ENCODE measurements around the gene PDE6C.
"Not testable (repeated sequence)": the region's sequence is repeated elsewhere in the genome, so short reads cannot be mapped to it uniquely, and the experiment has no call there.

PDE6C gene

GRCh38 chr10:93630625-93631557 is 18.6 kb downstream of the PDE6C start:
- no peak for DNase-seq (ENCODE audit: low read depth, low spot score)

GRCh38 chr10:93639791-93640190 is 27.5 kb downstream of the PDE6C start:
- no peak for DNase-seq (ENCODE audit: low read depth, low spot score)

DNA sequence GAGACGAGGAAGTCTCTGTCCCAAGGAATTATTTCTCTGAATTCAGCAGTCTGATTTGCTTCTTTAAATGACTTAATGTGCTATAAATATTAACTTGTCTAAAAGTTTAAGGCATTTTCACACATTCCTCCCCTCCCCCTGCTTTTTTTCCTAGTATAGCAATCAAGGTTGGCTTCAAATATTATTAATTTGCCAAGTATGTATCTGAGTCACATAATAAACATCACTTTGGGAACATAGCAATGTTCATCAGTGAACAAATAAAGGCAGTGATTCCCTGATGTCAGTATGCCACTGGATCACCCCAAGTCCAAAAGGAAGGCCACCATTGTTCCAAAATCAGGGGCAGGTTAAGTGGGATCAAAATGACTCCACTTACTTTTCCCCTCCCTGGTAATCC is 40.5 kb downstream of the PDE6C start:
- no peak for DNase-seq (ENCODE audit: low read depth, low spot score)

GRCh38 chr10:93654201-93654600 is 41.9 kb downstream of the PDE6C start:
- no peak for DNase-seq (ENCODE audit: low read depth, low spot score)

GRCh38 chr10:93656155-93656554 is 43.8 kb downstream of the PDE6C start:
- DNase-seq (ENCODE audit: low read depth, low spot score) = no peak

DNA sequence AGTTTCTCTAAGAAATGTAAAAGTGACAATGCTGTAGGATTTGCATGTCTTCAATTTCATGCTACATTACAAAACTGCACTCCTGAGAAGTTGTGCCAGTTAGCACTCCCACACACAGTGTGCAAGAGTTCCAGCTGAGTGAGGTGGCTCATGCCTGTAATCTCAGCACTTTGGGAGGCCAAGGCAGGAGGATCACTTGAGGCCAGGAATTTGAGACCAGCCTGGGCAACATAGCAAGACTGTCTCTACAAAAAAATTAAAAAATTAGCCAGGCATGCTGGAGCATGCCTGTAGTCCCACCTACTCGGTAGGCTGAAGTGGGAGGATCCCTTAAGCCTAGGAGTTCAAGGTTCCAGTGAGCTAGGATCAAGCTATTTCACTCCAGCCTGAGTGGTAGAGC is 45.4 kb downstream of the PDE6C start:
- DNase-seq (ENCODE audit: low read depth, low spot score) = no peak

DNA sequence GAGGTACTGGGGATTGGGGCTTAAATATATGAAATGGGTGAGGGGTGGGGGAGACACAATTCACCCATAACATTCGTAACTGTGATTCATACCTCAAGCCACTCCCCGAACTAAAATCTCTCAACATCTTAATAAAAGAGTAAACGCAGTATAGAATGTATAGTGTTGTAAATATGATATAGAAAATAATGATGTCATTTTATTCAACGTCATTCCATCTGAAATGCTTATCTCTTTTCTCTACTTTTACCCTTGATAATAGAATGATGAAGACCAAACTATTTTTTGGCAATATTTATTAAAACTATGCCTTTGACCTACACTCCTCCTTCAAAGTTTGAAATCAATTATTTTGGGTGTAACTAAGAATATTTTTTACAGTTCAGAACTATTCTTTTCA is 53.7 kb downstream of the PDE6C start:
- no peak for DNase-seq (ENCODE audit: low read depth, low spot score)

- no peak for DNase-seq (ENCODE audit: low read depth, low spot score)
These were observed 55.5 kb downstream of the PDE6C start for GRCh38 chr10:93667795-93668194.

GRCh38 chr10:93670372-93670771 is 58.0 kb downstream of the PDE6C start:
- DNase-seq (ENCODE audit: low read depth, low spot score) = no peak

DNA sequence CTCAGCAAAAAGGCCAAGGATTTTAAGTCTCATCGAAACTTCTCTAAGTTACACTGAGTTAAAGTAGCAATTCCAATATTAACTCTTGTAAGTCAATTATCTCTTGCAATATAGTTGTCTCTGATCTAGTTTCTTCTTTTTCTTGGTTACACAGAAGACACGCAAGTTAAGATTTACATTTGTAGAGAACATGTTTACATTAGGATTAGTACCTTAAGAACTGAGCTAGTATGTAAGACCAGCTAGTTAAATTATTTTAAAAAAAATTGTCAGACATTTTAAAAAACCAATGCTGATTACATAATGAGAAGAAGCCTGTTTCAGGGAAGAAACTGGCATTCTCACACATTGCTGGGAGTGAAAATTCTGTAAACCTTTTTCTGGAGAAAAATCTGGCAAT is 58.7 kb downstream of the PDE6C start:
- no peak for DNase-seq (ENCODE audit: low read depth, low spot score)

DNA sequence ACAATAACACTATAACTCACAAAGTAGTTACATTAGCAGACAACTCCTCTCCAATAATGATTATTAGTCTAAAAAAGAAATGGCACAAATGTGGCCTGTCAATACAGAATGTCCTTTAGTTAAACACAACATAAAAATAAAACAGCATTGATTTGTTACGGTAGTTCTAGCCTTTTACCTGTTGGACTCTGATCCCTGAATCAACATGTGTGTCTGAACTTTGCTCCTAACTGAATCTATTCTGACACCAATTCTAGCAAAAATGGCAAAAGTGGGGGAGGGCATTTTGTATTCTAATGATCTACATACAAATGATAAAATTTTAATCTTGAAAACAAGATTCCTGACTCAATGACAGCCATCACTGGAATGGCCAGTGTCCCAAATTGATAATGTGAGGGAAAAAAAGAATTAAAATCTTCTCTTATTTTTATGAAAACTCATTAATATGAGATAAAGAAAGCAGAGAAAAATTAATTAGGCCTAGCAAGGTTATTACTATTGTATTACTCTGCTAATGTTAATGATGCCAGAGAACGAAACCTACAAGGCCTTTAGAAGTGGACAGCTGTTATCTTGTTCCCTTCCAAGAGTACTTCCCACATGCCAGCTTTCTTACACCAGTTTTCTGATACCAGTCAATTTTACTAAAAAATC is 59.8 kb downstream of the PDE6C start:
- no peak for DNase-seq (ENCODE audit: low read depth, low spot score)

DNA sequence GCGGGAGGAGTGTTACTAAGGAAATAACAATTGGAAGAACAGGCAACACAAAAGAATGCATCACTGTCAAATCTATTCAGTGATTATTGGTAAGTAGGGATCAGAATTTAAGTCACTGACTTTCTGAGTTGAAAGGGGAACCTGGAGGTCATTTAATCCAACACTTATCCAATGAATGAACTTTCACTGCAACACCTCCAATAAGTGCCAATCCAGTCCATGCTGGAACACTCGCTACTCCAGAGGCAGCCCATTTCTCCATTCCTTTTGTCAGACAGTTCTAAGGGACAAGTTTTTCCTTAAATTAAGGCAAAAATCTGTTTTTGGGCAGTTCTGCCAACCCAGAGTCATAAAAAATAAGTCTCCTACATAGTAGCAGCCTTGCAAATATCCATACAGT is 60.6 kb downstream of the PDE6C start:
- DNase-seq (ENCODE audit: low read depth, low spot score) = no peak

DNA sequence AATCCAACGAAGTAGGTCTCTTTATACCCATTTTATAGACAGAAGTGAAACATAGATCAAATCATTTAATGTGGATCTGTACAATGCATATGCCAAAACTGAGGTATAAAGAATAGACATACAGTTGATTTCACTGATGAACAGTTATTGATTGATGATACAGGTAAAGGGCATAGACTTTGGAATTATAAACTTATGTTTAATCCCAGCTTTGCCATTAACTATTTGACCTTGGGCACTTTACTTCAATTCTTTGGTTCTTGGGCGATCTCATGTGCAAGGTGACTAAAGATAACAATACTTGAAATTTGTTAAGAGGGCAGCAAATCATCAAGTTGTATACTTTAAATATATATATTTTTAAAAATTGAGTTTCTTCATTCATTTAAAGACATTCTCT is 61.5 kb downstream of the PDE6C start:
- DNase-seq (ENCODE audit: low read depth, low spot score) = no peak

GRCh38 chr10:93678386-93678785 is 66.0 kb downstream of the PDE6C start:
- DNase-seq (ENCODE audit: low read depth, low spot score) = no peak

- no peak for DNase-seq (ENCODE audit: low read depth, low spot score)
These were observed 66.7 kb downstream of the PDE6C start for GRCh38 chr10:93678805-93679587.

- DNase-seq (ENCODE audit: low read depth, low spot score) = no peak
These were observed 68.2 kb downstream of the PDE6C start for GRCh38 chr10:93680412-93681047.

GRCh38 chr10:93687737-93688136 is 75.4 kb downstream of the PDE6C start:
- no peak for DNase-seq (ENCODE audit: low read depth, low spot score)

- DNase-seq (ENCODE audit: low read depth, low spot score) = no peak
These were observed 83.4 kb downstream of the PDE6C start for GRCh38 chr10:93695740-93696139.

- not testable (repeated sequence) for DNase-seq (ENCODE audit: low read depth, low spot score)
These were observed 84.2 kb downstream of the PDE6C start for GRCh38 chr10:93696582-93696981.

- DNase-seq (ENCODE audit: low read depth, low spot score) = no peak
These were observed 84.9 kb downstream of the PDE6C start for GRCh38 chr10:93697207-93697606.

- no peak for DNase-seq (ENCODE audit: low read depth, low spot score)
These were observed 89.5 kb downstream of the PDE6C start for GRCh38 chr10:93701866-93702209.
